Ammon's horn (tissue), 1 donor: ENCODE data around the gene ANK2.
"Not testable (repeated sequence)": the region's sequence is repeated elsewhere in the genome, so short reads cannot be mapped to it uniquely, and the experiment has no call there.

ENCODE experiments used
- DNase-seq: peaks from one replicate; pipeline ENCODE4 v3.0.0-alpha.2; 2016; ENCODE audit warnings: low spot score

The ANK2 gene

DNA sequence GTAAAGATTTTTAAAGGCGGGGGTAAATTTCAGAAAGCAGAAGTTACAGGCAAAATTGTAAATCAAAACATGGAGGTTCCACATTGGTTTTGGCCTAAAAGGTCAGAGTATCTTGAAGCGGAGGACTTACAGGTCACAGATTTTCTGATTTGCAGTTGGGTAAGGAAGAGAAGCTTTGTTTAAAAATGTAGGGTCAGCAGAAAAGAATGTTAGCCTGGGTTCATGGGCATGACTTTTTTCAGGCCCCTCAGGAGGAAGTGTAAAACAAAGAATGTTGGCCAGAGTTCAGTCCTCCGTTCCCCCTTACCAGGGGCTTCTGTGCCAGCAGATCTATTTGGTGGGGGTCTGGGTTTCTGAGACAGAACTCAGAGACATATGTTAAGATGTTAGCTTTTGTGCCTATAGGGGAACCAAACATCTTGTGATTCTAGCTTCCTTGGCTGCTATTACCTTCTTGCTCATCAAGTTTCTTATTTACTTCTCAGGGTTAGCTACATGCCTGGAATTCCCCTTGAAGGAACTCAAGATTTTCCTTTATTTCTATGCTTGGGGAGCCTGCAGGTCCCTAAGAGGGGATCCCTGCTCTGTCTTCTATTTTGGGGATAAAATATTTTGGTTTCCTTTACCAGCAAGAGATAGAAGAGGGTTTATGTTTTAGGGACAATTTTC lies 160.3 kb downstream of the ANK2 start:
- no peak for DNase-seq

GRCh38 chr4:113212613-113213012 lies 163.2 kb downstream of the ANK2 start:
- DNase-seq, result peak; percentile 46

GRCh38 chr4:113221990-113222389 lies 172.5 kb downstream of the ANK2 start:
- DNase-seq, result no peak

DNA sequence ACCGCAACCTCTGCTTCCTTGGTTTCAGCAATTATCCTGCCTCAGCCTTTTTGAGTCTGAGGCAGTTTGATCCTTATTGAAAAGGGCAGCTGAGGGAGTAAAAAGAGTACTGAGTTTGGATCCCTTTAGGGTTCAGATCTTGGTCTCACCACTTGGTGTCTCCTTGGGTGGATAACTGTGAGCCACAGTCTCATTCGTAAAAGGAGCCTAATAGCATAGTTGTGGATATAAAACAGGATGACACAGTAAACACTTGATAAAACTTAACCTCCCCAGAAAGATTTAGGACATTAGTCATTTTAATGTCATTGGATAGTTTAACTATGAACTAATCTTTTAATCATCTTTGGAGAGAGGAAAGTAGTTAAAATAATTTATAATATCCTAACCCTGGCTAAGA lies 173.0 kb downstream of the ANK2 start:
- no peak for DNase-seq

- DNase-seq, result no peak
Measured at GRCh38 chr4:113223001-113223400, 173.5 kb downstream of the ANK2 start.

- DNase-seq, result no peak
Measured at GRCh38 chr4:113232194-113232593, 182.7 kb downstream of the ANK2 start.

DNA sequence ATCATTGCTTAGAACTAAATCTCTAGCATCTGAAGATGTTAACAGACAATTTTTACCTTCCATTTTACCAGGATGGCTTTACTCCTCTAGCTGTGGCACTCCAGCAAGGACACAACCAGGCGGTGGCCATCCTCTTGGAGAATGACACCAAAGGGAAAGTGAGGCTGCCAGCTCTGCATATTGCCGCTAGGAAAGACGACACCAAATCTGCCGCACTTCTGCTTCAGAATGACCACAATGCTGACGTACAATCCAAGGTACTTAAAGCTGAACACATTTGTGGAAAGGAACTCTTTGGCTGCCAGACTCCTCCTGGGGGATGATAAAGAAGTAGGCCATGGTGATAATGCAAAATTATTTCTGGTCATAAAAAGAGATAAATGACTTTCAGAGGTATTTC lies 187.5 kb downstream of the ANK2 start:
- DNase-seq, result no peak

GRCh38 chr4:113243312-113243711 lies 193.9 kb downstream of the ANK2 start:
- DNase-seq, result no peak

- not testable (repeated sequence) for DNase-seq
Measured at GRCh38 chr4:113244747-113245146, 195.3 kb downstream of the ANK2 start.

DNA sequence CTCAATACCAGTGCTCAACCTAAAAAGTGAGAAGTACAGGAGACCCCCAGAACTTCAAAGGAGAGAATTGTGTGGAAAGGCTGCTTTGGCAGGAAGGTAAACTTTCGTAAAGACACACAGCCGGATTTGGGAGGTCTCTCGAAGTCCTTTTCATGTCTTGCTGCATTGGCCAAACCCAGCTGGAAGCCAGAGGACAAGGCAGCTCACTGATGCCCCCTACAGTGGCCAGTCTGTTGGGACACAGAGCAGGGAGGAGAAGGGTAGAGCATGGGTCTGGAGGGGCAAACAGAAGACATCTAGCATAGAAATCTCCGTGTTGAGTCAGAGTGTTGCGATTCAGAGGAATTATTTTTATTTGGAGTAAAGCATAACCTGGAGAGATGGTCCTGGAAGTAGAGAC lies 198.9 kb downstream of the ANK2 start:
- DNase-seq, result no peak

DNA sequence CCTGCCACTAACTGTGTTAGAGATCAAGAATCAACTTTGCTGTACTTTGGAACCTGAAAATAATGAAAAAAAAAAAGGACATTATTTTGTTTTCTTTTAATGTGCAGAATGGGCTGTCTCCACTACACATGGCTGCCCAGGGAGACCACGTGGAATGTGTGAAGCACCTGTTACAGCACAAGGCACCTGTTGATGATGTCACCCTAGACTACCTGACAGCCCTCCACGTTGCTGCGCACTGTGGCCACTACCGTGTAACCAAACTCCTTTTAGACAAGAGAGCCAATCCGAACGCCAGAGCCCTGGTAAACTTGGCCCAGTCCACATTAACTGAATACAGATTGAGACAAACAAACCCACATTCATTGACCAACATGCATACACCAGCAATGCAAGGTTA lies 206.2 kb downstream of the ANK2 start:
- no peak for DNase-seq

DNA sequence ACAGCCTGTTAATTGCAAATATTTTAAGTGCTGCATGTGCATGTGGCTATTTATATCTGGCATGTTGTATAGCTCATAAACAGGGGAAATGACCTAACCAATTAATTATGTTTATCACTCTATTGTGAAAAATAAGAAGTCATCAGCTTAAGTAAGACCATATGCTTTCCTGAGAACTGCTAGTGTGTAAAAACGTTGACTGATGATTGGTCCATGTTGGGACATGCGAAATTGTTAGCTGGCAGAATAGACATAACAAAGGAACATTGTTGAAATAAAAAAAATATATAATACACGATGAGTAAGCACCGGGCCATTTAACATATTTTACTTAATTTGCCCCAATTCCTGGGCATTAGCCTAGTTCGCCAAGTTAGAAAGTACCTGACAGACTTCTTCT lies 207.5 kb downstream of the ANK2 start:
- DNase-seq, result no peak

- no peak for DNase-seq
Measured at GRCh38 chr4:113260688-113261087, 211.2 kb downstream of the ANK2 start.

GRCh38 chr4:113263274-113263673 lies 213.8 kb downstream of the ANK2 start:
- DNase-seq, result no peak

DNA sequence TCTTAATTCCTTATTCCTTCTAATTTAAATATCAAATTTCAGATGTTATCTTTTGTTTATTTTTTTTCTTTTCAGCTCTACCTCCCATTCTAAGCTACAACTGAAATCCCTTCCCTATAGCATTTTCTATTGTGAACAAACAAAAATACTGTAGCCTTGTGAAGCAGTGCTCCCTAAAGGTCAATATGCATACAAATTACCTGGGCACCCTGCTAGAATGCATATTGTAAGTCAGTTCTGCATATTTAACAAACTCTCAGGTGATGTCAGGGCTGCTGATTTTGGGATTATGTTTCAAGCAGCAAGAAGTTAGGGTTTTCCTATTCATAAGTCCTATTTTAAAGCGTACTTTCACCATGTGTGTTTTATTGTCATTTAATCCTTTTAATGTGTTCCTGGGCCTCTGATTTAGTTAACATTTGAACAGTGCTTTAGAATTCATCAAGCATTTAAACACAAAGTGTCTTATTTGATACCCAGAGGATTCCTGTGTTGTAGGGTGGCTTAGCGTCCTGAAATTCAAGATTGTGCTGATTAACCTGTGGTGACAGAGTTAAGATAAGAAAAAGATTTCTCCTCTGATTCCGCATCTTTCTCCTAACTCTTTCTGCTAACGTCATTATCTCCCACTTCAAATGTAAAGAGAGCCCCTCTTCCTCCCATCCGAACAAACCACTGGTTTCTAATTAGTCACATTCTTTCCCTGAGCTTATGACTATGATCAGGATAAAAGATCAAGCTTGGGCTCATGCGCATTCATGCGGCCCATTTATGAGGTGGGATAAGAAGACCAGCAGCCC lies 221.3 kb downstream of the ANK2 start:
- DNase-seq, result no peak

DNA sequence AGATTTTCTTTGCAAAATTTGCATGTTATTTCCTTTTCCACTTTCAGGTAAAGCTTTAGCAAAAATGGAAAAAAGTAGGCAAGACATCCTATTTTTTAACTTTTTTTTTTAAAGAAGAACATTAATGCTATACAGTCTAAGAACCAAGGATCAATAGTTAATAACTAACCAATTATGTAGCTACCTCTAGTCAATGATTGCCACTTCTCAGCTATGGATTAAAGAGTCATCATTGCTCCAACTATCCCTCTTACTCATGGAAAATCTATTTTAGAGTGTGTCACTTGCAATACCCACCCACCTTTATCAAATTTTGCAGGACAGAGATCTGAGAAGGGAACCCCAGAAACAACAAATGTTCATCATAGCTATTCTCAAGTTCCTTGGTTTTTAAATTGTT lies 223.1 kb downstream of the ANK2 start:
- DNase-seq, result no peak

- no peak for DNase-seq
Measured at GRCh38 chr4:113273721-113274220, 224.3 kb downstream of the ANK2 start.

DNA sequence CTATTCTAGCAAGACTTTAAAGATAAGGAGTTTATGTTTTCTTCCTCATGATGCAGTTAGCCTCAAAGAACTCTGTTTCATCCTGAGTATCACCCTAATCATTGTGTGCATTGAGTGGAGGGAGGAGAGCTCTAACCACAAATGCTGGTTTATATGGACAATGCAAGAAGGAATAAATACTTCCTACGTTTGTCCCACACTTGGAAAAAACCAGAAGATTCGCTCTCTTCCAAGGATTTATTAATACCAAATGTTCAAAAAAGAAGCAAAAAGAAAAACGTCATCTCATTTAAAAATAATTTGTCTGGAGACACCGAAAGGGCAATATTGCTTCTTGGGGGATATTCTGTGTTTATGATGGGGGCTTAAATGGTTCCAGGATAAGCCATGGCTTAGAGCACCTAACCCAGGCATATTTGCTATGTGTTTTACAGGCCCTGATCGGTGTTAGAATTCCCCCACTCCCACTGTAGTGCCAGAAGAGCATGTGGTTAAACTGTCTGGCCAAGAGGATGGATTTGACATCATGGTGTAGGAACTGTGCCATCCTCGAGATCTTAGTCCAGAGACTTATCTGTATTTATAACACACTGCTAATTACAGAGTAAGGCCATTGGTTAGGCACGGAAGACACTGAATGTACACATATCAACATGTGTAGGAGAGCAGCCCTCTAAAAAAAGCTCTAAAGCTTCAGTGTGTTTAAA lies 227.2 kb downstream of the ANK2 start:
- DNase-seq, result peak; percentile 49

- DNase-seq, result peak; percentile 90
Measured at GRCh38 chr4:113278324-113278934, 229.0 kb downstream of the ANK2 start.

GRCh38 chr4:113285501-113285900 lies 236.0 kb downstream of the ANK2 start:
- DNase-seq, result no peak

DNA sequence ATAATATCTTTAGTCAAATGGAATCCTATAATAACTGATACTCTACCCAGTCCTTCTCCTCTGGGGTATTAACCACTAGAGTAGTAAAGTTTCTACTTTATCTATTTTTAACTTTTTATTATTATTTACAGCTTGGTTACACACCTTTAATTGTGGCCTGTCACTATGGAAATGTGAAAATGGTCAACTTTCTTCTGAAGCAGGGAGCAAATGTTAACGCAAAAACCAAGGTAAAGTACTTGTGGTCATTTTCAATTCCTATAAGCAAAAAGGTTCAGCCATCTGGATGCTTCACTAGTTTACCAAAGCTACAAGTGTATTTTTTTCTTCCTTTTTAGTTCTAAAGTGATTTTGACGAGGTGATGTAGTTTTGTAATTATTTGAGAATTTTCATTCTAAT lies 238.8 kb downstream of the ANK2 start:
- no peak for DNase-seq

GRCh38 chr4:113288696-113289095 lies 239.2 kb downstream of the ANK2 start:
- DNase-seq, result no peak
